H9 (cell line): ENCODE data around the gene CELF4. TPM values are rescaled to one million over a fixed set of nuclear protein-coding genes. Genes with fewer than 3 reads are reported as not detected.

ENCODE experiments used
- DNase-seq: peaks from one replicate; pipeline ENCODE4 v3.0.0-alpha.2; 2017
- H2AFZ ChIP-seq: one replicate; pipeline ENCODE4 v1.6.1; 2013; ENCODE audit warnings: mild to moderate bottlenecking, low read length, control low read depth, moderate library complexity
- H2AK5ac ChIP-seq: 2 replicates; pipeline ENCODE4 v1.6.1; 2013; ENCODE audit warnings: low read length, control low read depth, mixed read lengths; ENCODE audit not compliant: insufficient read length
- H2BK120ac ChIP-seq: one replicate; pipeline ENCODE4 v1.6.1; 2013; ENCODE audit warnings: low read depth, mild to moderate bottlenecking, low read length, control low read depth, inconsistent platforms; ENCODE audit not compliant: poor library complexity, severe bottlenecking
- H2BK12ac ChIP-seq: 2 replicates; pipeline ENCODE4 v1.6.1; 2013; ENCODE audit warnings: low read length, control low read depth, mixed read lengths, low read depth; ENCODE audit not compliant: insufficient read length
- H2BK15ac ChIP-seq: 2 replicates; pipeline ENCODE4 v1.6.1; 2013; ENCODE audit warnings: low read depth, low read length, control low read depth
- H2BK20ac ChIP-seq: one replicate; pipeline ENCODE4 v1.6.1; 2013; ENCODE audit warnings: low read depth, mild to moderate bottlenecking, low read length, control low read depth, inconsistent platforms; ENCODE audit not compliant: poor library complexity, severe bottlenecking
- H2BK5ac ChIP-seq: 2 replicates; pipeline ENCODE4 v1.6.1; 2013; ENCODE audit warnings: low read length, control low read depth, mixed read lengths; ENCODE audit not compliant: insufficient read length
- H3K14ac ChIP-seq: 2 replicates; pipeline ENCODE4 v1.6.1; 2013; ENCODE audit warnings: low read length, control low read depth; ENCODE audit not compliant: insufficient read depth
- H3K18ac ChIP-seq: 2 replicates; pipeline ENCODE4 v1.6.1; 2013; ENCODE audit warnings: low read depth, mild to moderate bottlenecking, mixed read lengths, low read length, control low read depth; ENCODE audit not compliant: insufficient read length
- H3K23ac ChIP-seq: 2 replicates; pipeline ENCODE4 v1.6.1; 2013; ENCODE audit warnings: low read length, control low read depth, mixed read lengths, low read depth; ENCODE audit not compliant: insufficient read length
- H3K23me2 ChIP-seq: 2 replicates; pipeline ENCODE4 v1.6.1; 2013; ENCODE audit warnings: low read depth, mild to moderate bottlenecking, mixed read lengths, low read length, control low read depth; ENCODE audit not compliant: insufficient read length, poor library complexity, severe bottlenecking
- H3K27ac ChIP-seq: 2 replicates; pipeline ENCODE4 v1.5.1; 2013; ENCODE audit warnings: low read length, control low read depth, mixed read lengths, low read depth; ENCODE audit not compliant: insufficient read length
- H3K27me3 ChIP-seq: 2 replicates; pipeline ENCODE4 v1.6.1; 2013; ENCODE audit warnings: low read length, control low read depth, inconsistent platforms; ENCODE audit not compliant: insufficient read depth
- H3K4ac ChIP-seq: 2 replicates; pipeline ENCODE4 v1.6.1; 2013; ENCODE audit warnings: low read depth, mild to moderate bottlenecking, control low read depth, inconsistent platforms, low read length, moderate library complexity
- H3K4me1 ChIP-seq: 2 replicates; pipeline ENCODE4 v1.6.1; 2013; ENCODE audit warnings: low read length, control low read depth, inconsistent platforms; ENCODE audit not compliant: insufficient read depth
- H3K4me2 ChIP-seq: 2 replicates; pipeline ENCODE4 v1.6.1; 2013; ENCODE audit warnings: low read length, control low read depth, mixed read lengths; ENCODE audit not compliant: insufficient read length, insufficient read depth
- H3K56ac ChIP-seq: 2 replicates; pipeline ENCODE4 v1.6.1; 2013; ENCODE audit warnings: low read depth, mild to moderate bottlenecking, mixed read lengths, low read length, control low read depth; ENCODE audit not compliant: insufficient read length
- H3K79me1 ChIP-seq: 2 replicates; pipeline ENCODE4 v1.6.1; 2013; ENCODE audit warnings: low read depth, mild to moderate bottlenecking, moderate library complexity, low read length, control low read depth, inconsistent platforms; ENCODE audit not compliant: insufficient read depth, poor library complexity, severe bottlenecking
- H3K79me2 ChIP-seq: 2 replicates; pipeline ENCODE4 v1.6.1; 2013; ENCODE audit warnings: low read length, control low read depth, inconsistent platforms; ENCODE audit not compliant: insufficient read depth
- H3K9ac ChIP-seq: 2 replicates; pipeline ENCODE4 v1.6.1; 2013; ENCODE audit warnings: low read length, control low read depth, mixed read lengths; ENCODE audit not compliant: insufficient read length; ENCODE audit errors: extremely low read depth
- H3K9me3 ChIP-seq: one replicate; pipeline ENCODE4 v1.6.1; 2013; ENCODE audit warnings: low read depth, low read length, inconsistent platforms; ENCODE audit not compliant: control insufficient read depth
- H3T11ph ChIP-seq: one replicate; pipeline ENCODE4 v1.6.1; 2013; ENCODE audit warnings: mild to moderate bottlenecking, low read length, control low read depth, inconsistent platforms
- H4K20me1 ChIP-seq: one replicate; pipeline ENCODE4 v1.6.1; 2013; ENCODE audit not compliant: control insufficient read depth, insufficient read length, insufficient read depth
- H4K5ac ChIP-seq: 2 replicates; pipeline ENCODE4 v1.6.1; 2013; ENCODE audit warnings: low read depth, mild to moderate bottlenecking, mixed read lengths, low read length, control low read depth; ENCODE audit not compliant: insufficient read length
- H4K8ac ChIP-seq: replicated peaks from 2 replicates; pipeline ENCODE4 v1.6.1; 2013; ENCODE audit warnings: low read length, control low read depth, mixed read lengths, low read depth; ENCODE audit not compliant: insufficient read length
- H4K91ac ChIP-seq: 2 replicates; pipeline ENCODE4 v1.6.1; 2013; ENCODE audit warnings: low read depth, mild to moderate bottlenecking, moderate library complexity, mixed read lengths, low read length, control low read depth; ENCODE audit not compliant: insufficient read length
- H3K27ac Mint-ChIP-seq, 3 experiments: 2 replicates in 2 of 3; 3 replicates in 1 of 3; pipeline ENCODE4 v1.8.0; 2020 to 2021; ENCODE audit warnings: mixed read lengths in 3 of 3, mild to moderate bottlenecking in 1 of 3, moderate library complexity in 1 of 3
- H3K27me3 Mint-ChIP-seq: 2 replicates; pipeline ENCODE4 v1.8.0; 2021; ENCODE audit warnings: low read depth, mild to moderate bottlenecking, moderate library complexity, mixed read lengths
- H3K36me3 Mint-ChIP-seq, 3 experiments: 2 replicates in 2 of 3; 3 replicates in 1 of 3; pipeline ENCODE4 v1.8.0; 2020 to 2021; ENCODE audit warnings: low read depth in 3 of 3, mixed read lengths in 3 of 3; ENCODE audit not compliant: insufficient read depth in 1 of 3
- H3K4me1 Mint-ChIP-seq, 2 experiments: 2 replicates each; pipeline ENCODE4 v1.8.0; 2020; ENCODE audit warnings: mixed read lengths in 2 of 2
- H3K4me3 Mint-ChIP-seq, 2 experiments: 2 replicates in 1 of 2; 3 replicates in 1 of 2; pipeline ENCODE4 v1.8.0; 2020 to 2021; ENCODE audit warnings: mild to moderate bottlenecking in 2 of 2, mixed read lengths in 2 of 2, moderate library complexity in 1 of 2
- H3K9me3 Mint-ChIP-seq, 2 experiments: 2 replicates in 1 of 2; 3 replicates in 1 of 2; pipeline ENCODE4 v1.8.0; 2020; ENCODE audit warnings: mild to moderate bottlenecking in 2 of 2, mixed read lengths in 2 of 2, moderate library complexity in 1 of 2
- WGBS: extraction: QIAGEN DNeasy Blood & Tissue Kit; methylation state at CpG from one replicate; pipeline ENCODE4 v1.1.7; 2013; ENCODE audit warnings: missing lambda C conversion rate, low lambda C conversion rate, mixed read lengths; ENCODE audit not compliant: insufficient read length; ENCODE audit errors: extremely low coverage; 5-methylcytosine and 5-hydroxymethylcytosine counted together
- total RNA-seq: library from RNA; stranded (reverse); gene quantifications from 2 replicates; pipeline ENCODE4 v1.2.1, GENCODE V29; 2021
- TF ChIP-seq, protein P1 (sequence below): fragments of 200-600 bp; sonication (generic); conservative IDR thresholded peaks from 3 replicates; pipeline ENCODE4 v1.8.0; 2021; ENCODE audit warnings: antibody characterized with exemption, mild to moderate bottlenecking

CELF4 gene
- total RNA-seq, 1 experiment from 2014 or later, result 1.1 TPM

DNA sequence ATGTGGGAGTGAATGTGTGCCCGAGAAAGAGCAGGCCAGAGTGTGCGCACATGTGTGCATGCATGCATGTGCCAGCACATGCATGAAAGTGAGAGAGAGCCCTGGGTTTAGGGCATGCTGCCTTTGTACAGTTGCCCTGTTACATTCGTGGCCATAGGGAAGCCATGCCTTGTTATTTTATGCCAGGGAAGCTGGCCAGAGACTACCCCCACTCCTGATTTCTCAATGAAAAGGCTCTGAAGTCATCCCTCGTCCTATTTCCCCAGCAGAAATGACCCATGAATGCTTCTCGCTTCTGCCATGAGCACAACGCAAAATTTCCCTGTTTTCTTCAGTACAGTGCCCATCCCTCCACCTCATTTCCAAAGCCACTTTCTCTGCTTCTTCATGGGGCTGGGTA lies 143.0 kb downstream of the CELF4 start:
- H2BK120ac ChIP-seq, result no peak overlapping the region
- no peak overlapping the region for H3K9ac ChIP-seq
- no peaks in the 10 kb centered on the region; a peak in 2 of 7 replicates for H3K36me3 Mint-ChIP-seq
- no peak overlapping the region for H2AFZ ChIP-seq
- H2BK20ac ChIP-seq, result no peak overlapping the region
- no peak overlapping the region for H4K5ac ChIP-seq
- no peak overlapping the region for H3K27ac Mint-ChIP-seq
- no peak overlapping the region for H2BK15ac ChIP-seq
- H4K20me1 ChIP-seq, result no peaks in the 10 kb centered on the region
- H3K79me1 ChIP-seq, result no peaks in the 10 kb centered on the region
- H3K23ac ChIP-seq, result no peak overlapping the region
- no peak overlapping the region for H2BK5ac ChIP-seq
- no peaks in the 10 kb centered on the region for H3K27me3 ChIP-seq
- no peak overlapping the region for H4K8ac ChIP-seq
- no peak overlapping the region for H3T11ph ChIP-seq
- no peak overlapping the region for H3K27ac ChIP-seq
- H3K56ac ChIP-seq, result no peak overlapping the region
- H3K18ac ChIP-seq, result no peak overlapping the region
- H3K4me1 ChIP-seq, result peaks cover 2% of the 10 kb centered on the region; the same call in 1 of the 2 replicates
- no peak for DNase-seq
- TF ChIP-seq, protein P1, sequence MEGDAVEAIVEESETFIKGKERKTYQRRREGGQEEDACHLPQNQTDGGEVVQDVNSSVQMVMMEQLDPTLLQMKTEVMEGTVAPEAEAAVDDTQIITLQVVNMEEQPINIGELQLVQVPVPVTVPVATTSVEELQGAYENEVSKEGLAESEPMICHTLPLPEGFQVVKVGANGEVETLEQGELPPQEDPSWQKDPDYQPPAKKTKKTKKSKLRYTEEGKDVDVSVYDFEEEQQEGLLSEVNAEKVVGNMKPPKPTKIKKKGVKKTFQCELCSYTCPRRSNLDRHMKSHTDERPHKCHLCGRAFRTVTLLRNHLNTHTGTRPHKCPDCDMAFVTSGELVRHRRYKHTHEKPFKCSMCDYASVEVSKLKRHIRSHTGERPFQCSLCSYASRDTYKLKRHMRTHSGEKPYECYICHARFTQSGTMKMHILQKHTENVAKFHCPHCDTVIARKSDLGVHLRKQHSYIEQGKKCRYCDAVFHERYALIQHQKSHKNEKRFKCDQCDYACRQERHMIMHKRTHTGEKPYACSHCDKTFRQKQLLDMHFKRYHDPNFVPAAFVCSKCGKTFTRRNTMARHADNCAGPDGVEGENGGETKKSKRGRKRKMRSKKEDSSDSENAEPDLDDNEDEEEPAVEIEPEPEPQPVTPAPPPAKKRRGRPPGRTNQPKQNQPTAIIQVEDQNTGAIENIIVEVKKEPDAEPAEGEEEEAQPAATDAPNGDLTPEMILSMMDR, result no peak
- no peak overlapping the region for H4K91ac ChIP-seq
- WGBS, result no CpG with 5 or more reads among the region's 6 CpGs
- peaks cover 16% of the 10 kb centered on the region for H3K27me3 Mint-ChIP-seq
- H3K4ac ChIP-seq, result no peak overlapping the region
- no peak overlapping the region for H3K14ac ChIP-seq
- H2BK12ac ChIP-seq, result no peak overlapping the region
- no peaks in the 10 kb centered on the region for H3K9me3 Mint-ChIP-seq
- H3K79me2 ChIP-seq, result no peaks in the 10 kb centered on the region
- no peaks in the 10 kb centered on the region for H3K9me3 ChIP-seq
- no peaks in the 10 kb centered on the region for H3K23me2 ChIP-seq
- H2AK5ac ChIP-seq, result no peak overlapping the region
- H3K4me2 ChIP-seq, result no peak overlapping the region
- no peak overlapping the region for H3K4me3 Mint-ChIP-seq
- peaks cover 32 to 36% of the 10 kb centered on the region in 2 experiments for H3K4me1 Mint-ChIP-seq
